ENCODE data around the gene PPRC1.
A peak's percentile ranks its signal among the peaks of the same experiment; 100 is the strongest.
"Not testable (repeated sequence)": the region's sequence is repeated elsewhere in the genome, so short reads cannot be mapped to it uniquely, and the experiment has no call there.

The PPRC1 gene

DNA sequence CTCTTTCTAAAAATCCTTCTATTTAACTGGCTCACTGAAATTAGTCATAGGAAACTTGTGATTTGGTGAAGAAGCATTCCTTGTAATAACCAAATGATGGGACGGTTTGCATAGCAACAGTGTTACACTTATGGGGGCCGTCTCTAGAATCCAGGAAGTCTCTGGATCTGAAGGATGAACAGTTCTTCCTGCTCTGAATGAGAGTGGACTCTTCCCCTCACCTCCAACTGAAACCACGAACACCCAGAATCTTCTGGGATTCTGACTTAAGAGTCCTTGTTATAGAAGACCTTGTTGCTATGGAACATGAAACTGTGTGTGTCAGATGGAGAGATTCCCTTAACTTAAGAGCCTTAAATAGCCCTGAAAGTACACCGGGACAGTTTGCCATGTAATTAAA lies 42.6 kb downstream of the PPRC1 start:
- DNase-seq (ENCODE audit: low read depth), result peak; percentile 31

DNA sequence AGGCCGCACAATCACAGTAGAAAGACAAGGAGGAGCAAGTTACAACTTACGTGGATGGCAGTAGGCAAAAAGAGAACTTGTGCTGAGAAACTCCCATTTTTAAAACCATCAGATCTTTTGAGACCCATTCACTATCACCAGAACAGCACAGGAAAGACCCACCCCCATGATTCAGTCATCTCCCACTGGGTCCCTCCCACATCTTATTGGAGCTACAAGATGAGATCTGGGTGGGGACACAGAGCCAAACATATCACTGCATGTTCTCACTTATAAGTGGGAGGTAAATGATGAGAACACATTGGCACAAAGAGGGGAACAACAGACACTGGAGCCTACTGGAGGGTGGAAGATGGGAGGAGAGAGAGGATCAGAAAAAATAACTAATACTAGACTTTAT lies 51.8 kb downstream of the PPRC1 start:
- DNase-seq (ENCODE audit: low read depth), result no peak
- H3K4me3 ChIP-seq (ENCODE audit: low read depth, low read length), result no peak overlapping the region

More for the DNA sequence above, 42.6 kb downstream of the PPRC1 start:
- H3K4me3 ChIP-seq (ENCODE audit: low read depth, low read length), result no peak overlapping the region

DNA sequence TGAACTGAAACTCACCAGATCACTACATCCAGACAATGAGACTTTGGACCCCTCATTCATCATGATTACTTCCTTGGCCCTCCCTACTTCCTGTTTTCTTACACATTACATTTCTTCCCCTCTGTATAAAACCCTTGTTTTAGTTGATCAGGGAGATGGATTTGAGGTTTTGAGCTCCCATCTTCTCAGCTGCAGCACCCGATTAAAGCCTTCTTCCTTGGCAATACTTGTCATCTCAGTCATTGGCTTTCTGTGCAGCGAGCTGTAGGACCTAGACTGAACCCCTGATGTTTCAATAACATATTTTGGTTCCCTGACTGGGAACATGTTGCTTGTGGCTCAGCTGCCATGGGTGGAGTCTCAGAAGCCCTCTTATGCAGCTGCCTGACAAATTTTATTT lies 52.4 kb downstream of the PPRC1 start:
- no peak for DNase-seq (ENCODE audit: low read depth)
- H3K4me3 ChIP-seq (ENCODE audit: low read depth, low read length), result no peak overlapping the region

- no peak for DNase-seq (ENCODE audit: low read depth)
- H3K4me3 ChIP-seq (ENCODE audit: low read depth, low read length), result no peak overlapping the region
Measured at GRCh38 chr10:102185811-102186527, 53.1 kb downstream of the PPRC1 start.

GRCh38 chr10:102188298-102188940 lies 55.6 kb downstream of the PPRC1 start:
- H3K4me3 ChIP-seq (ENCODE audit: low read depth, low read length), result no peak overlapping the region

DNA sequence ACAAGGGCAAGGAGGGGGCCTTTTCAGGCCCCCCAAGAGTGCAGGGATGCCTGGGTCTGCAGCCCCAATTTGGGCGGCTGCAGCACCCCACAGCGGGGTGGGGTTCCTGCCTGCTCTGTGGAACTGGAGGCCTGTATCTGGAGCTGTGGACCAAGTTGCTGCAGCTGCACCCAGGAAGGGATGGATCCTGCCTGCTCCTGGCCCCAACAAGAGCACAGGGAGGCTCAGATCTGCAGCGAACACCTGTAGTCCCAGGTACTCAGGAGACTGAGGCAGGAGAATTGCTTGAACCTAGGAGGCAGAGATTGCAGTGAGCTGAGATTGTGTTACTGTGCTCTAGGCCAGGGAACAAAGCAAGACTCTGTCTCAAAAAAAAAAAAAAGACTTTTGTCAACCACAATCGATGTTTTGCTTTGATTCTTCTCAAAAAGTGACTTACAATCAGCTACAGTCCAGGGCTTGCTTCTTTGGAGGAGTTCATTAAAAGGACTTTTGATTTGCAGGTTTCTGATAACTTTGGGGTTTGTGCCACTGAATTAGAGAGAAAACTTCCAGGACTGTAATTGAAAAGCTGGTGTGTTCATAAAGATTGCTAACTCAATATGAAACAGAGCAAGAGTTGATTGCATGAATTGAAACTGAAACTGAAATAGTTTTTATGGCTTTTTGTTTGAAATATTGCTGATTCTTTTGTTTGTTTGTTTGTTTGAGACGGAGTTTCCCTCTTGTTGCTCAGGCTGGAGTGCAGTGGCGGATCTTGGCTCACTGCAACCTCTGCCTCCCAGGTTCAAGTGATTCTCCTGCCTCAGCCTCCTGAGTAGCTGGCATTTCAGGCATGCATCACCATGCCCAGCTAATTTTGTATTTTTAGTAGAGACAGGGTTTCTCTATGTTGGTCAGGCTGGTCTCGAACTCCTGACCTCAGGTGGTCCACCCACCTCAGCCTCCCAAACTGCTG lies 56.4 kb downstream of the PPRC1 start:
- DNase-seq (ENCODE audit: low read depth), result not testable (repeated sequence)

More at GRCh38 chr10:102188298-102188940, 55.6 kb downstream of the PPRC1 start:
- DNase-seq (ENCODE audit: low read depth), result no peak

DNA sequence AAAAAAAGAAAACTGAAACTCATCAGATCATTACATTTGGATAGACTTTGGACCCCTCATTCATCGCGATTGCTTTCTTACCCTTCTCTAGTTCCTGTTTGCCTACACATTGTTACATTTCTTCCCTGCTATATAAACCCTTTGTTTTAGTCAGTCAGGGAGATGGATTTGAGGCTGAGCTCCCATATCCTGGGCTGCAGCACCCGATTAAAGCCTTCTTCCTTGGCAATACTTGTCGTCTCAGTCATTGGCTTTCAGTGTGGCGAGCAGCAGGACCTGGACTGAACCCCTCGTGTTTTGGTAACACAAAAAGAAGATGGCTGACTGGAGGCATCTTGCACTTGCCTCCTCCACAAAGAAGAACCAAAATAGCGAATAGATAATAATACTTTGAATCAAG lies 59.1 kb downstream of the PPRC1 start:
- no peak overlapping the region for H3K4me3 ChIP-seq (ENCODE audit: low read depth, low read length)
- no peak for DNase-seq (ENCODE audit: low read depth)

More for the DNA sequence above, 56.4 kb downstream of the PPRC1 start:
- H3K4me3 ChIP-seq (ENCODE audit: low read depth, low read length), result not testable (repeated sequence)

DNA sequence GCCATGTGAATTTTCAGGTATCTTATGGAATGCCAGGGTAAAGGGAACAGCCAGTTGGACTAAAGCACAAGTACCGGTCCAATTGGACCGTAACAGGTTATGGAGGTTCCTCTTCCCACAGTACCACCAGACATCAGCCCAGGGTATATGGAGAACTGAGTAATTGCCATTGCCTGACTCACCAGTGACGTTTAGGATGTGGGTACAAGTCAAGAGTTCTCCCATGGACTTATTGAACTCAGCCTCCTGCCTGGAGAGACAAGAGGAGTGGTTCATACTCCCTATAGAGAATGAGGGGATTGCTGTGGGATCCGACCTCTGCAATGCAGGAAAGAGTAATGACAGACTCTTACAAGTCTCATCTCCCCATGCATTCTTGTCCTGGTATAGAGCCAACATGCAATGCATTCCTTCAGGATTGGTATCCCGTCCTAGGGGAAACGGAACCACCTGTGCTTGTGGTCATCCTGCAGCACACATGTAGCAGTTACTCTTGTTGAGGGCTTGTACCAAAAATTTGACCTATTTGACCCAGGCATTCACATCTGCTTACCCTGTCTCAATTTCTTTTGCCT lies 62.5 kb downstream of the PPRC1 start:
- peak; percentile 43 for DNase-seq (ENCODE audit: low read depth)
- no peak overlapping the region for H3K4me3 ChIP-seq (ENCODE audit: low read depth, low read length)

DNA sequence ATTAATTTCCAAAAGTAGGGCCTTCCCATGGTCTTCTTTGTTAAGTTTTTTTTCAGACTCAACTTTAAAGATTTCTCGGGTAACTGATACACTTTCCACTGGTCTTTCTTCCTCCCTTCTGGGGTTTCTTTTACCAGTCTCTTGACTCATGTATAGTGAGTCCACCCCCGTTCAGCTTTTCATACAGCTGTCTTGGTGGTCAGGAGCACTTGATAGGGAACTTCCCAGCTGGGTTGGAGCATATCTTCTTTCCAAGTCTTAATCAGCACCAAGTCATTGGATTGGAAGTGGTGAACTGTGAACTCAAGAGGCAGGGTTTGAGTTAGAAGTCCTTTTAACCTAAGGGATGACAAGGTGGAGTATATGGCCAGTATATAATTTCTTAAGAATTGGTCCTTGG lies 64.1 kb downstream of the PPRC1 start:
- H3K4me3 ChIP-seq (ENCODE audit: low read depth, low read length), result no peak overlapping the region
- no peak for DNase-seq (ENCODE audit: low read depth)

DNA sequence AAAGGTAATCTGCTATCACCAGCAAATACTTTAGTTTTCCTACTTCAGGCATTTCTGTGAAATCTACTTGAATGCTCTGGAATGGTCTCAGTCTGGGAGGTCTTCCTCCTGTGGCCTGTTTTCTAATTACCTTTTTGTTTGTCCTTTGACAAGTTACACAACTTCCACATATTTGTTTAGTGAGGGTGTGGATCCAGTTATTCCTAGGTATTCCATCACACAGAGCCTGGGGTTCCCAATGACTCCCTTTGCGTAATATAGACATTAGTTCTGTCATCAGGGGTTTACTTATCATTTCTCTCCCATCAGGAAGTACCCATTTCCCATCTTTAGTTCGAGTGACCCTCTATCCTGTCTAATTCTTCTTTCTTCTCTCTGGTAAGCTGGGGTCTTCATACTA lies 65.2 kb downstream of the PPRC1 start:
- H3K4me3 ChIP-seq (ENCODE audit: low read depth, low read length), result no peak overlapping the region
- DNase-seq (ENCODE audit: low read depth), result no peak

Data from skeletal muscle cell (primary cell).